DND-41 (cell line): Measurements from ENCODE around the gene MATR3.

Experiments
- ATAC-seq: fragments of 200-7000 bp; cut with Tn5 transposase; 3 replicates; pipeline ENCODE4 v1.9.1; 2021; ENCODE audit warnings: low read depth; ENCODE audit not compliant: insufficient read depth
- DNase-seq: peaks from one replicate; pipeline ENCODE4 v3.0.0-alpha.2; 2020
- H2AFZ ChIP-seq: 2 replicates; pipeline ENCODE4 v1.6.0; 2012; ENCODE audit warnings: low read depth, low read length
- H3K27ac ChIP-seq: 2 replicates; pipeline ENCODE4 v1.5.1; 2012; ENCODE audit warnings: low read length, inconsistent platforms
- H3K27me3 ChIP-seq: fragments of 200-600 bp; sonication (generic); 2 replicates; pipeline ENCODE4 v1.6.0; 2012; ENCODE audit warnings: low read length, mild to moderate bottlenecking, inconsistent platforms; ENCODE audit not compliant: insufficient read depth, poor library complexity
- H3K36me3 ChIP-seq: 2 replicates; pipeline ENCODE4 v1.5.1; 2012; ENCODE audit warnings: low read length, inconsistent platforms; ENCODE audit not compliant: insufficient read depth
- H3K4me1 ChIP-seq: 2 replicates; pipeline ENCODE4 v1.5.1; 2012; ENCODE audit warnings: mild to moderate bottlenecking, low read length; ENCODE audit not compliant: insufficient read depth
- H3K4me2 ChIP-seq: 2 replicates; pipeline ENCODE4 v1.6.0; 2012; ENCODE audit warnings: mild to moderate bottlenecking, moderate library complexity, low read length, inconsistent platforms; ENCODE audit not compliant: insufficient read depth
- H3K4me3 ChIP-seq, 2 experiments: fragments of 200-600 bp in 1 of 2; shearing (Covaris generic) in 1 of 2; 2 replicates each; pipeline ENCODE4 v1.5.1; 2012 to 2016; ENCODE audit warnings: inconsistent platforms in 2 of 2, low read length in 2 of 2, mild to moderate bottlenecking in 2 of 2, low read depth in 1 of 2, moderate library complexity in 1 of 2
- H3K79me2 ChIP-seq: 2 replicates; pipeline ENCODE4 v1.6.0; 2012; ENCODE audit warnings: low read length, inconsistent platforms; ENCODE audit not compliant: insufficient read depth
- H3K9ac ChIP-seq: 2 replicates; pipeline ENCODE4 v1.6.0; 2012; ENCODE audit warnings: low read depth, mild to moderate bottlenecking, inconsistent platforms, low read length, moderate library complexity
- H3K9me3 ChIP-seq: 2 replicates; pipeline ENCODE4 v1.5.1; 2012; ENCODE audit warnings: low read length, moderate library complexity, mild to moderate bottlenecking, inconsistent platforms; ENCODE audit not compliant: insufficient read depth, severe bottlenecking
- H4K20me1 ChIP-seq: 2 replicates; pipeline ENCODE4 v1.6.0; 2012; ENCODE audit warnings: low read length; ENCODE audit not compliant: insufficient read depth
- EZH2 ChIP-seq: IDR thresholded peaks from 3 replicates; pipeline ENCODE4 v1.6.1; 2012; ENCODE audit warnings: borderline replicate concordance, low read depth, mild to moderate bottlenecking, moderate library complexity, low read length, inconsistent platforms; ENCODE audit not compliant: severe bottlenecking
- TF ChIP-seq, protein P1 (sequence below): IDR thresholded peaks from 2 replicates; pipeline ENCODE4 v1.5.1; 2012; ENCODE audit warnings: borderline replicate concordance, low read length, moderate library complexity, mild to moderate bottlenecking; ENCODE audit not compliant: poor library complexity, severe bottlenecking; ENCODE audit errors: extremely low read depth

The MATR3 gene

DNA sequence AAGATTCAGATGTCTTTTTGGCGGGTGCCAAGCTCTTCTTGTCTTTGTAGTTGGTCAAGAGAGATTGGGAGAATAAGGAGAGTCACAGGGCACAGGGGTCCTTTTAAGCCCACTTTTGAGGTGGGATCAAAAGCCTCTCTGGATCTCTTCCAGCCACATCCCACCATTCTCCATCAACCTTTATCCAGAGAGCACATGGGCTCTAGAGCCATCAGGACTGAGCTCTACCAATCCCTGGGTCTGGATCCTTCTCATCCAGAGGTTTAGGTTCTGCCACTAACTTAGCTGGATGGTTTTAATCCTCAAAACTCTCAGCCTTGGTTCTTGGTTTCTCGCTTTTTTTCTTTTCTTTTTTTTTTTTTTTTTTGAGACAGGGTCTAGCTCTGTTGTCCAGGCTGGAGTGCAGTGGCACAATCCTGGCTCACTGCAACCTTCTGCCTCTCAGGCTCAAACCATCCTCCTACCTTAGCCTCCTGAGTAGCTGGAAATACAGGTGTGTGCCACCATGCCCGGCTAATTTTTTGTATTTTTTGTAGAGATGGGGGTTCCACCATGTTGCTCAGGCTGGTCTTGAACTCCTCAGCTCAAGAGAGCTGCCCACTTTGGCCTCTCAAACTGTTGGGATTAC lies 44.6 kb upstream of the MATR3 start:
- H3K27me3 ChIP-seq, result no peaks in the 10 kb centered on the region
- DNase-seq, result no peak
- H3K4me3 ChIP-seq, result no peak overlapping the region
- no peaks in the 10 kb centered on the region for H3K79me2 ChIP-seq
- no peak overlapping the region for H3K4me2 ChIP-seq
- TF ChIP-seq, protein P1, sequence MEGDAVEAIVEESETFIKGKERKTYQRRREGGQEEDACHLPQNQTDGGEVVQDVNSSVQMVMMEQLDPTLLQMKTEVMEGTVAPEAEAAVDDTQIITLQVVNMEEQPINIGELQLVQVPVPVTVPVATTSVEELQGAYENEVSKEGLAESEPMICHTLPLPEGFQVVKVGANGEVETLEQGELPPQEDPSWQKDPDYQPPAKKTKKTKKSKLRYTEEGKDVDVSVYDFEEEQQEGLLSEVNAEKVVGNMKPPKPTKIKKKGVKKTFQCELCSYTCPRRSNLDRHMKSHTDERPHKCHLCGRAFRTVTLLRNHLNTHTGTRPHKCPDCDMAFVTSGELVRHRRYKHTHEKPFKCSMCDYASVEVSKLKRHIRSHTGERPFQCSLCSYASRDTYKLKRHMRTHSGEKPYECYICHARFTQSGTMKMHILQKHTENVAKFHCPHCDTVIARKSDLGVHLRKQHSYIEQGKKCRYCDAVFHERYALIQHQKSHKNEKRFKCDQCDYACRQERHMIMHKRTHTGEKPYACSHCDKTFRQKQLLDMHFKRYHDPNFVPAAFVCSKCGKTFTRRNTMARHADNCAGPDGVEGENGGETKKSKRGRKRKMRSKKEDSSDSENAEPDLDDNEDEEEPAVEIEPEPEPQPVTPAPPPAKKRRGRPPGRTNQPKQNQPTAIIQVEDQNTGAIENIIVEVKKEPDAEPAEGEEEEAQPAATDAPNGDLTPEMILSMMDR, result no peak
- no peak for TF ChIP-seq EZH2
- H2AFZ ChIP-seq, result no peak overlapping the region
- H3K9me3 ChIP-seq, result no peaks in the 10 kb centered on the region
- H3K27ac ChIP-seq, result no peak overlapping the region
- no peaks in the 10 kb centered on the region for H3K36me3 ChIP-seq
- no peak overlapping the region for H3K9ac ChIP-seq
- peaks cover 13% of the 10 kb centered on the region for H3K4me1 ChIP-seq
- ATAC-seq, result no peak
- H4K20me1 ChIP-seq, result no peaks in the 10 kb centered on the region

DNA sequence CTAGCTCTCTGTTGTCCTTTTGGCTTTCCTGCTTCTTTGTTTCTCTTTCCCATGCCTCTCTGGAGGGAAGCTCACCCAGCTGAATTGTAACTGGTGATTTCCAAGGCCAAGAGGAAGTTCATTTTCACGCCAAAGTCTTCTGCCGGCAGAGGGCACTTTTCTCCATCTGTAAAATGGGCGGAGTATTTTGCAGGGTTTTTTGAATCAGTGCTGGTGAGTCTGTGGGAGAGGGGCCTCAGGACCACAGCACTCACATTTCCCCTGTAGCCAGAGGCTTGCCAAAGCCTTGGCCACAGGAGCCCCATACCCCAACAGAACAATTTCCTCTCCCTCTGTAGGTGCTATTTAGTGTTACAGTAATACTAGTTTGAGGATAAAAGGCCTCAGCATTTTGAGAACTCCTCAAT lies 42.3 kb upstream of the MATR3 start:
- no peak overlapping the region for H3K4me2 ChIP-seq
- H4K20me1 ChIP-seq, result no peaks in the 10 kb centered on the region
- no peak overlapping the region for H2AFZ ChIP-seq
- no peaks in the 10 kb centered on the region for H3K27me3 ChIP-seq
- TF ChIP-seq EZH2, result no peak
- TF ChIP-seq, protein P1, result no peak
- no peak overlapping the region for H3K9ac ChIP-seq
- H3K36me3 ChIP-seq, result no peaks in the 10 kb centered on the region
- ATAC-seq (no peak), DNase-seq (peak; percentile 18)
- no peaks in the 10 kb centered on the region for H3K9me3 ChIP-seq
- no peaks in the 10 kb centered on the region for H3K79me2 ChIP-seq
- peaks cover 10% of the 10 kb centered on the region for H3K4me1 ChIP-seq
- H3K27ac ChIP-seq, result no peak overlapping the region
- H3K4me3 ChIP-seq, result no peak overlapping the region

DNA sequence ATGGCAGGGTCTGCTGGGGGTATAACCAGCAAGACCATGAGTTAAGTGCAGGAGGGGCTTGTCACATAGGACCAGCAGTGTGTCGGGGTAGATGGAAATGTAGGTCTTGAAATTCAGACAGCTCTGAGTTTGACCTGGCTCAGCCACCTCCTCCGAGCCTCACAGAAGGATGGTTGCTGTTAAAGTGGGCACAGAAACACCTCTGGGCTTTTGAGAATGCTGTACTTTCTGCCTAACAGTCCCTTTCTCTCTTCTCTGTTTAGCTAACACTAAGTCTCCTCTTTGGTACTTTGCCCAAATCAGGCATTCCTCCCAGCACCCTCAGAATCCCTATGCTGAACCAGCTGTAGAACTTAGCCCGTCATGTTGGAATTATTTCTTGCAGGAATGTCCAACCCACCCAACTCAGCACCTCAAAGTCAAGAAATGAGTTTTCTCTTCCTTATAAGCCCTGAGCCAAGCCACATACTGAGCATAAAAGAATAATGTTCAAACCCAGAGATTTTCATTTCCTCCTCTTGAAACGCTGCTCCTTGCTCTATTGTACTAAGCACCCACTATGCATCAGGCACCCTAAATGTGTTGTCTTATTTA lies 41.7 kb upstream of the MATR3 start:
- TF ChIP-seq EZH2, result no peak
- TF ChIP-seq, protein P1, result no peak
- H2AFZ ChIP-seq, result peak overlapping the region; percentile 19; the same call in 1 of the 2 replicates
- no peaks in the 10 kb centered on the region for H3K9me3 ChIP-seq
- no peak overlapping the region for H3K4me3 ChIP-seq
- H3K79me2 ChIP-seq, result no peaks in the 10 kb centered on the region
- no peak for ATAC-seq
- no peak overlapping the region for H3K9ac ChIP-seq
- no peaks in the 10 kb centered on the region for H3K36me3 ChIP-seq
- H3K4me2 ChIP-seq, result no peak overlapping the region
- DNase-seq, result no peak
- H3K27me3 ChIP-seq, result no peaks in the 10 kb centered on the region
- no peaks in the 10 kb centered on the region for H4K20me1 ChIP-seq
- H3K4me1 ChIP-seq, result peaks cover 6% of the 10 kb centered on the region
- no peak overlapping the region for H3K27ac ChIP-seq
